Endothelial cell (in vitro differentiated cells): Measurements from ENCODE around the gene RPS6KA5. TPM values are rescaled to one million over a fixed set of nuclear protein-coding genes. Genes with fewer than 3 reads are reported as not detected.

Source experiments
- DNase-seq: peaks from one replicate; pipeline ENCODE4 v3.0.0; 2021; ENCODE audit warnings: low spot score
- H3K27ac Mint-ChIP-seq: one replicate; pipeline ENCODE4 v1.8.0; 2021; ENCODE audit warnings: mixed read lengths, inconsistent platforms; ENCODE audit not compliant: unreplicated experiment
- H3K27me3 Mint-ChIP-seq: one replicate; pipeline ENCODE4 v1.8.0; 2021; ENCODE audit warnings: mild to moderate bottlenecking, moderate library complexity, mixed read lengths, inconsistent platforms; ENCODE audit not compliant: unreplicated experiment
- H3K36me3 Mint-ChIP-seq: one replicate; pipeline ENCODE4 v1.8.0; 2021; ENCODE audit warnings: mild to moderate bottlenecking, low read depth, mixed read lengths, inconsistent platforms; ENCODE audit not compliant: unreplicated experiment
- H3K4me1 Mint-ChIP-seq: one replicate; pipeline ENCODE4 v1.8.0; 2021; ENCODE audit warnings: mild to moderate bottlenecking, mixed read lengths, inconsistent platforms; ENCODE audit not compliant: unreplicated experiment
- H3K4me3 Mint-ChIP-seq: one replicate; pipeline ENCODE4 v1.8.0; 2021; ENCODE audit warnings: mild to moderate bottlenecking, mixed read lengths, inconsistent platforms; ENCODE audit not compliant: unreplicated experiment
- H3K9me3 Mint-ChIP-seq: one replicate; pipeline ENCODE4 v1.8.0; 2021; ENCODE audit warnings: mixed read lengths, inconsistent platforms; ENCODE audit not compliant: unreplicated experiment
- total RNA-seq: library from RNA; stranded (reverse); fragmentation: NEBNext Ultra II Directional; extraction: Animal tissue kit (Norgen Biotek cat#: 25700); gene quantifications from one replicate; pipeline ENCODE4 v1.2.1, GENCODE V29; 2021; ENCODE audit not compliant: unreplicated experiment
- TF ChIP-seq, protein P1 (sequence below): fragments of 200-600 bp; sonication (generic); IDR thresholded peaks from one replicate; pipeline ENCODE4 v1.5.0; 2021; ENCODE audit warnings: antibody characterized with exemption; ENCODE audit not compliant: unreplicated experiment

RPS6KA5 gene
- total RNA-seq, 1 donor from 2014 or later: 13.8 TPM

- TF ChIP-seq, protein P1, sequence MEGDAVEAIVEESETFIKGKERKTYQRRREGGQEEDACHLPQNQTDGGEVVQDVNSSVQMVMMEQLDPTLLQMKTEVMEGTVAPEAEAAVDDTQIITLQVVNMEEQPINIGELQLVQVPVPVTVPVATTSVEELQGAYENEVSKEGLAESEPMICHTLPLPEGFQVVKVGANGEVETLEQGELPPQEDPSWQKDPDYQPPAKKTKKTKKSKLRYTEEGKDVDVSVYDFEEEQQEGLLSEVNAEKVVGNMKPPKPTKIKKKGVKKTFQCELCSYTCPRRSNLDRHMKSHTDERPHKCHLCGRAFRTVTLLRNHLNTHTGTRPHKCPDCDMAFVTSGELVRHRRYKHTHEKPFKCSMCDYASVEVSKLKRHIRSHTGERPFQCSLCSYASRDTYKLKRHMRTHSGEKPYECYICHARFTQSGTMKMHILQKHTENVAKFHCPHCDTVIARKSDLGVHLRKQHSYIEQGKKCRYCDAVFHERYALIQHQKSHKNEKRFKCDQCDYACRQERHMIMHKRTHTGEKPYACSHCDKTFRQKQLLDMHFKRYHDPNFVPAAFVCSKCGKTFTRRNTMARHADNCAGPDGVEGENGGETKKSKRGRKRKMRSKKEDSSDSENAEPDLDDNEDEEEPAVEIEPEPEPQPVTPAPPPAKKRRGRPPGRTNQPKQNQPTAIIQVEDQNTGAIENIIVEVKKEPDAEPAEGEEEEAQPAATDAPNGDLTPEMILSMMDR: no peak
- H3K27ac Mint-ChIP-seq: no peak overlapping the region
- H3K36me3 Mint-ChIP-seq: no peaks in the 10 kb centered on the region
- no peak overlapping the region for H3K4me3 Mint-ChIP-seq
- peaks cover 4% of the 10 kb centered on the region for H3K4me1 Mint-ChIP-seq
- no peaks in the 10 kb centered on the region for H3K9me3 Mint-ChIP-seq
- peaks cover 5% of the 10 kb centered on the region for H3K27me3 Mint-ChIP-seq
- no peak for DNase-seq
These were observed 223.8 kb downstream of the RPS6KA5 start for GRCh38 chr14:90836692-90837063.

DNA sequence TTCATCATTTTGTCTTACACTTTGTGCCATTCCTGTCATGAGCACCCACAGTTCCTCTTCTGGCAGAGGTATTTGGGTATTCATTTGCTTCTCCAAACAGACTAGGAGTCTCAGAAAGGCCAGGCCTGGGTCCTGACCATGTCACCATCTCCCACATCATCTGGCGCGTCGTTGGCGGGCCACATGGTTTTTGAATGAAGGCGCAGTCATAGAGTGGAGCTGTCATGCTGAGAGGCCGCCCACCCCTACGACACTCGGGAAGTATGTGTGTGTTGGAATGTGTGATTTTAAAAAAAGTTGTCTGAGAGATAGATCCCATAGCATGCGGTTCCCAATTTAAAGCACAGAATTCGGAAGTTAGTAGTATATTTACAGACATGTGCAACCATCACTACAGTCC is 228.6 kb downstream of the RPS6KA5 start:
- Mint-ChIP-seq H3K4me1 (peaks cover 9% of the 10 kb centered on the region), H3K27ac (no peak overlapping the region), H3K27me3 (peaks cover 3% of the 10 kb centered on the region), H3K9me3 (no peaks in the 10 kb centered on the region), H3K36me3 (no peaks in the 10 kb centered on the region), H3K4me3 (no peak overlapping the region)
- TF ChIP-seq, protein P1: no peak
- DNase-seq: no peak

GRCh38 chr14:90830931-90831701 is 229.3 kb downstream of the RPS6KA5 start:
- Mint-ChIP-seq H3K27ac (no peak overlapping the region), H3K36me3 (no peaks in the 10 kb centered on the region), H3K9me3 (no peaks in the 10 kb centered on the region), H3K27me3 (peaks cover 3% of the 10 kb centered on the region), H3K4me1 (peaks cover 9% of the 10 kb centered on the region), H3K4me3 (no peak overlapping the region)
- DNase-seq: no peak
- TF ChIP-seq, protein P1: no peak

DNA sequence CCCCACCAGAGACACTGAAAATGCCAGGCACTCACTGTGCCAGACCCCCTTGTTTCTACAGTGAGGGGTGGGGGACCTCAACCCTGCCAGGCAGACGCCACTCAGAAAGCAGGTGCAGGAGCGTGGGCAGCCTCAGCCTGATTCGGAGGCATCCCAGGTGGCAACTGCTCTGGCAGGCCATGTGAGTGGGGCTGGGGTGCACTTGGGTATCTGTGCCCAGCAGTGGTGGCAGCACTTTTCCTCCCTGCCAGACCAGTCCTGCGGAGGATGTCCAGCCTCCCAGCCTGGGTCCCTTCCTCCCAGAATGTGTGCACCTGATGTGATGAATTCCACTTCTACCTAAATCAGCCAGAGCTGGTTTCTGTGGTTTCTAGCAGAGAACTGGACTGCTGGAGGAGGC is 230.8 kb downstream of the RPS6KA5 start:
- peaks cover 3% of the 10 kb centered on the region for H3K27me3 Mint-ChIP-seq

More for the DNA sequence above, 230.8 kb downstream of the RPS6KA5 start:
- H3K27ac Mint-ChIP-seq: no peak overlapping the region
- TF ChIP-seq, protein P1: no peak
- H3K4me3 Mint-ChIP-seq: no peak overlapping the region
- no peaks in the 10 kb centered on the region for H3K36me3 Mint-ChIP-seq
- no peaks in the 10 kb centered on the region for H3K9me3 Mint-ChIP-seq
- peaks cover 9% of the 10 kb centered on the region for H3K4me1 Mint-ChIP-seq
- DNase-seq: no peak
